Psoas muscle (tissue), 8 donors: ENCODE data around the gene CDKN2D. TPM values are rescaled to one million over a fixed set of nuclear protein-coding genes. Genes with fewer than 3 reads are reported as not detected.

Source experiments
- ATAC-seq, 4 donors: fragments of 200-7000 bp; cut with Tn5 transposase; one replicate each; pipeline ENCODE4 v1.9.1; 2020; ENCODE audit warnings: moderate library complexity in 3 of 4, mild to moderate bottlenecking in 2 of 4
- DNase-seq, 2 donors: peaks; one replicate each; pipeline ENCODE4 v3.0.0-alpha.2; 2020
- H3K27ac ChIP-seq: fragments of 200-600 bp; one replicate; pipeline ENCODE4 v1.8.0; 2022
- H3K27me3 ChIP-seq, 3 donors: fragments of 200-600 bp in 1 of 3; one replicate each; pipeline versions ENCODE4 v1.6.1 to v1.8.0; 2013 to 2022; ENCODE audit warnings: low read length in 2 of 3, mild to moderate bottlenecking in 2 of 3, moderate library complexity in 1 of 3; ENCODE audit not compliant: insufficient read depth in 3 of 3
- H3K36me3 ChIP-seq, 2 donors: fragments of 200-600 bp in 1 of 2; one replicate each; pipeline versions ENCODE4 v1.6.1 to v1.8.0; 2013 to 2022; ENCODE audit warnings: low read depth in 1 of 2, mild to moderate bottlenecking in 1 of 2, moderate library complexity in 1 of 2; ENCODE audit not compliant: insufficient read depth in 1 of 2
- H3K4me1 ChIP-seq: fragments of 200-600 bp; one replicate; pipeline ENCODE4 v1.8.0; 2022
- H3K4me3 ChIP-seq: fragments of 200-600 bp; one replicate; pipeline ENCODE4 v1.8.0; 2022; ENCODE audit warnings: mild to moderate bottlenecking
- H3K9me3 ChIP-seq: fragments of 200-600 bp; one replicate; pipeline ENCODE4 v1.8.0; 2022
- CTCF ChIP-seq: fragments of 200-600 bp; IDR thresholded peaks from one replicate; pipeline ENCODE4 v1.8.0; 2022; ENCODE audit warnings: antibody characterized with exemption
- WGBS, 3 donors: extraction: QIAGEN DNeasy Blood & Tissue Kit; methylation state at CpG; one replicate each; pipeline versions ENCODE4 v1.1.6 to v1.1.7; 2013; 5-methylcytosine and 5-hydroxymethylcytosine counted together
- intact Hi-C, 2 donors: fragments of 100-400 bp; cut with DNase I; formaldehyde crosslinking; loops; one replicate each; pipeline versions ENCODE4 v1.11.0 to v1.14.2; 2022
- polyA plus RNA-seq, 3 donors: library from polyadenylated mRNA; stranded (reverse); fragments of 200-250 nt; gene quantifications; one replicate each; pipeline ENCODE4 v1.2.3, GENCODE V29; 2013
- total RNA-seq, 4 donors: library from RNA; stranded (reverse); fragmentation: NEBNext Ultra II Directional in 2 of 4; extraction: Animal tissue kit (Norgen Biotek cat#: 25700) in 2 of 4; gene quantifications; one replicate each; pipeline versions ENCODE4 v1.2.1 to v1.2.4, GENCODE V29; 2021 to 2023
- donor health status: healthy with polysubstance abuse.
- donor health status: DM: no; HTN: no; CAD: no; lungs with moderate emphysema.
- donor health status: Bipolar disorder and iron deficiency.
- donor health status: healthy.
- donor health status: DM: yes; HTN: yes; CAD: no.
- donor health status: DM: no; HTN: no; CAD: no.
- donor health status: DM: no; HTN: no; CAD: no.
- donor health status: DM: yes; HTN: yes; CAD: no.

CDKN2D gene
- total and polyA plus RNA-seq, 7 donors, result 6.1 to 29.2 (median 13.1) TPM

GRCh38 chr19:10593148-10593547 is 24.4 kb upstream of the CDKN2D start:
- WGBS, 3 donors, result 90 to 99% (median 98%) methylated on average over 7 of the region's 7 CpGs
- no peak for ATAC-seq

GRCh38 chr19:10587839-10588150 is 19.0 kb upstream of the CDKN2D start:
- Histone ChIP-seq H3K27me3 (peaks cover 0 to 16% (median 0%) of the 10 kb centered on the region in 3 donors), H3K4me3 (no peak overlapping the region)

More at GRCh38 chr19:10593148-10593547, 24.4 kb upstream of the CDKN2D start:
- H3K27me3 ChIP-seq, result peaks cover 0 to 3% (median 0%) of the 10 kb centered on the region in 3 donors
- intact Hi-C loops, result no loop called here
- no peak for DNase-seq
- H3K4me3 ChIP-seq, result no peak overlapping the region
- no peaks in the 10 kb centered on the region for H3K36me3 ChIP-seq
- H3K9me3 ChIP-seq, result no peaks in the 10 kb centered on the region
- no peaks in the 10 kb centered on the region for H3K4me1 ChIP-seq
- no peak overlapping the region for H3K27ac ChIP-seq
- TF ChIP-seq CTCF, result no peak

GRCh38 chr19:10587022-10587838 is 18.5 kb upstream of the CDKN2D start, which contains the start of gene AP1M2:
AP1M2 (minus strand) TSS chr19:10587312; CDS start chr19:10587231, 81 bp downstream.
- Histone ChIP-seq H3K27me3 (peaks cover 0 to 16% (median 0%) of the 10 kb centered on the region in 3 donors), H3K9me3 (no peaks in the 10 kb centered on the region), H3K4me3 (no peak within 1 kb of the TSS), H3K4me1 (no peaks in the 10 kb centered on the region), H3K36me3 (no peaks in the 10 kb centered on the region), H3K27ac (no peak within 1 kb of the TSS)
- DNase-seq, result no peak
- WGBS, 3 donors, result 18 to 21% (median 20%) methylated on average over 34 to 35 of the region's 35 CpGs
- no peak for TF ChIP-seq CTCF
- intact Hi-C loops, result no loop called here
- ATAC-seq, result no peak

More at GRCh38 chr19:10587839-10588150, 19.0 kb upstream of the CDKN2D start:
- H3K4me1 ChIP-seq, result no peaks in the 10 kb centered on the region
- DNase-seq (no peak), ATAC-seq (no peak)
- H3K9me3 ChIP-seq, result no peaks in the 10 kb centered on the region
- no peak overlapping the region for H3K27ac ChIP-seq
- intact Hi-C loops, result no loop called here
- no peak for TF ChIP-seq CTCF
- WGBS, 3 donors, result 88 to 92% (median 92%) methylated on average over 2 of the region's 2 CpGs
- H3K36me3 ChIP-seq, result no peaks in the 10 kb centered on the region

GRCh38 chr19:10586396-10586795 is 17.6 kb upstream of the CDKN2D start:
- H3K9me3 ChIP-seq, result no peaks in the 10 kb centered on the region
- intact Hi-C loops, result no loop called here
- H3K4me3 ChIP-seq, result no peak overlapping the region
- no peaks in the 10 kb centered on the region for H3K36me3 ChIP-seq
- peaks cover 0 to 16% (median 0%) of the 10 kb centered on the region in 3 donors for H3K27me3 ChIP-seq
- no peak for TF ChIP-seq CTCF
- ATAC-seq, result no peak
- no peak overlapping the region for H3K27ac ChIP-seq
- no peak for DNase-seq
- WGBS, 3 donors, result 77 to 78% (median 77%) methylated on average over 6 of the region's 6 CpGs
- peaks cover 1% of the 10 kb centered on the region for H3K4me1 ChIP-seq
